ENCODE results near the gene CFAP141. TPM values are rescaled to one million over a fixed set of nuclear protein-coding genes. Genes with fewer than 3 reads are reported as not detected.
A peak's percentile ranks its signal among the peaks of the same experiment; 100 is the strongest.

Gene CFAP141
- polyA plus RNA-seq, 1 donor (not counting 4 experiments of a cell fraction or from before 2014, with no cell fraction given) = not detected

DNA sequence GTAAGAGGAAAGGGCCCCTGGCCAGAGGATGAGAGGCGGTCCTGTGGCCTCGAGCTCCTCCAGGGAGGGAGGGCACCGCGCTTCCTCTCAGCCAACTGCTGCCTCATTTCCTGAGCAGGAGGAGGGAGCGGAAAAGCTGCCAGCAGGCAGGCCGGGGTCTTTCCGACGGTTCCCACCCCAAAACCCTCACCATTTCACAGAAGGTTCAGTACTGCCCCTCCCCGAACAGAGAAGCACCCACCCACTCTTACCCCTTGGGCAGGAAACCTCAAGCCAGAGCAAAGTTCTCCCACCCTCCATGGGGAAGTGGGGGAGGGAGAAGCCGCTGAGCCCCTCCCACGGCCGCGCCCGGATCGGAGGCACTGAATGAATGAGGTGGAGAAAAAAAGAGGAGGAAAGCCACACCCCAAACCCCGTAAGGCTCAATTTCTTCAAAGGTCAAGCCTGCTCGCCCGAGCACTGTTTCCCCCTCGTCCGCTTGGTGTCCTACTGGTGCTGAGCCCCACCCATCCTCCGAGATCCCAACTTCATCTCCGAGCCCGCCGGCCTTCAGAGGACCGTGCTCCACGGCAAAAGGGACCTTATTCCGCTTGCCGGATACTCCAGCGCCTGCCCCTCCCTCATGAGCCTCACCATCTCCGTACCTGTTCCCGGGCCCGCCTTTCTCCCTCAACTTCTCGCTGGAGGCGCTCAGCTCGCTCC lies 23.6 kb downstream of the CFAP141 start:
- peak overlapping the region; percentile 90 for H3K27ac ChIP-seq (ENCODE audit: control insufficient read depth, insufficient read depth, low read length)
- no peaks in the 10 kb centered on the region for H3K9me3 ChIP-seq (ENCODE audit: control insufficient read depth, low read depth, low read length)
- H4K20me1 ChIP-seq (ENCODE audit: control insufficient read depth, extremely low read depth, insufficient read depth, low read length) = peaks cover 46% of the 10 kb centered on the region
- H3K4me3 ChIP-seq (ENCODE audit: control insufficient read depth in 2 of 3, extremely low read depth in 1 of 3, insufficient read depth in 2 of 3, low read depth in 1 of 3, low read length in 3 of 3) = peak overlapping the region; percentile 68 to 99 (median 77)
- DNase-seq (ENCODE audit: low read depth, low spot score) = no peak
- H3K9ac ChIP-seq (ENCODE audit: control insufficient read depth, extremely low read depth, insufficient read depth, low read length) = peak overlapping the region; percentile 92
- peaks cover 47% of the 10 kb centered on the region for H3K4me1 ChIP-seq (ENCODE audit: control insufficient read depth, extremely low read depth, insufficient read depth, low read length)
- TF ChIP-seq EZH2 (IDR thresholded peaks at IDR 0.05; ENCODE audit: low read length) = no peak
- TF ChIP-seq CTCF (optimal IDR thresholded peaks at IDR 0.05 in 1 of 3, IDR thresholded peaks at IDR 0.05 in 1 of 3, conservative IDR thresholded peaks at IDR 0.05 in 1 of 3; ENCODE audit: extremely low read depth in 1 of 3, insufficient read depth in 2 of 3, low read length in 3 of 3) = peak in 1 of 3 experiments; percentile 12
- peaks cover 4% of the 10 kb centered on the region for H3K9me1 ChIP-seq (ENCODE audit: control insufficient read depth, extremely low read depth, insufficient read depth, low read length)
- peaks cover 3 to 17% of the 10 kb centered on the region in 2 experiments for H3K36me3 ChIP-seq (ENCODE audit: control insufficient read depth in 2 of 2, extremely low read depth in 1 of 2, insufficient read depth in 2 of 2, low read length in 2 of 2)
- H2AFZ ChIP-seq (ENCODE audit: control insufficient read depth, low read length) = peak overlapping the region; percentile 76
- H3K27me3 ChIP-seq (ENCODE audit: control insufficient read depth, extremely low read depth, insufficient read depth, low read length) = no peaks in the 10 kb centered on the region
- no peak for FAIRE-seq
- peaks cover 55% of the 10 kb centered on the region for H3K79me2 ChIP-seq (ENCODE audit: control insufficient read depth, insufficient read depth, low read length)
- H3K4me2 ChIP-seq (ENCODE audit: control insufficient read depth, extremely low read depth, insufficient read depth, low read depth, low read length) = peak overlapping the region; percentile 97
- dilution Hi-C loops (cut with MboI; ENCODE audit: extremely low pct_ligation_motif_present, low sequenced_read_pairs) = no loop called here

- peaks cover 5% of the 10 kb centered on the region for H3K9me1 ChIP-seq (ENCODE audit: control insufficient read depth, extremely low read depth, insufficient read depth, low read length)
- FAIRE-seq (no peak), DNase-seq (ENCODE audit: low read depth, low spot score) (no peak)
- peaks cover 50% of the 10 kb centered on the region for H3K4me1 ChIP-seq (ENCODE audit: control insufficient read depth, extremely low read depth, insufficient read depth, low read length)
- peaks cover 52% of the 10 kb centered on the region for H4K20me1 ChIP-seq (ENCODE audit: control insufficient read depth, extremely low read depth, insufficient read depth, low read length)
- H3K4me2 ChIP-seq (ENCODE audit: control insufficient read depth, extremely low read depth, insufficient read depth, low read depth, low read length) = peak overlapping the region; percentile 97
- H3K27ac ChIP-seq (ENCODE audit: control insufficient read depth, insufficient read depth, low read length) = peak overlapping the region; percentile 90
- H3K79me2 ChIP-seq (ENCODE audit: control insufficient read depth, insufficient read depth, low read length) = peaks cover 61% of the 10 kb centered on the region
- peaks cover 4 to 17% of the 10 kb centered on the region in 2 experiments for H3K36me3 ChIP-seq (ENCODE audit: control insufficient read depth in 2 of 2, extremely low read depth in 1 of 2, insufficient read depth in 2 of 2, low read length in 2 of 2)
- H3K4me3 ChIP-seq (ENCODE audit: control insufficient read depth in 2 of 3, extremely low read depth in 1 of 3, insufficient read depth in 2 of 3, low read depth in 1 of 3, low read length in 3 of 3) = peak overlapping the region; percentile 68 to 99 (median 77)
- H3K9ac ChIP-seq (ENCODE audit: control insufficient read depth, extremely low read depth, insufficient read depth, low read length) = peak overlapping the region; percentile 92
- H2AFZ ChIP-seq (ENCODE audit: control insufficient read depth, low read length) = no peak overlapping the region
- H3K9me3 ChIP-seq (ENCODE audit: control insufficient read depth, low read depth, low read length) = no peaks in the 10 kb centered on the region
- dilution Hi-C loops (cut with MboI; ENCODE audit: extremely low pct_ligation_motif_present, low sequenced_read_pairs) = no loop called here
- H3K27me3 ChIP-seq (ENCODE audit: control insufficient read depth, extremely low read depth, insufficient read depth, low read length) = no peaks in the 10 kb centered on the region
- TF ChIP-seq EZH2 (IDR thresholded peaks at IDR 0.05; ENCODE audit: low read length) (no peak), CTCF (optimal IDR thresholded peaks at IDR 0.05 in 1 of 3, IDR thresholded peaks at IDR 0.05 in 1 of 3, conservative IDR thresholded peaks at IDR 0.05 in 1 of 3; ENCODE audit: extremely low read depth in 1 of 3, insufficient read depth in 2 of 3, low read length in 3 of 3) (no peak)
Measured at GRCh38 chr1:154181944-154182343, 24.2 kb downstream of the CFAP141 start.

Data from keratinocyte (primary cell).